T1000 (cell line): ENCODE results near the gene TF.
A peak's percentile ranks its signal among the peaks of the same experiment; 100 is the strongest.
"Not testable (repeated sequence)": the region's sequence is repeated elsewhere in the genome, so short reads cannot be mapped to it uniquely, and the experiment has no call there.

ENCODE experiments used
- DNase-seq: peaks from one replicate; lab custom pipeline; 2025; ENCODE audit warnings: mixed read lengths; lab: John Stamatoyannopoulos, UW

The TF gene

GRCh38 chr3:133765256-133765655 is 19.1 kb downstream of the TF start:
- no peak for DNase-seq

- no peak for DNase-seq
Measured at GRCh38 chr3:133767607-133768006, 21.4 kb downstream of the TF start.

GRCh38 chr3:133769536-133769935 is 23.3 kb downstream of the TF start:
- no peak for DNase-seq

- no peak for DNase-seq
Measured at GRCh38 chr3:133773732-133774131, 27.5 kb downstream of the TF start.

GRCh38 chr3:133775309-133775708 is 29.1 kb downstream of the TF start:
- no peak for DNase-seq

GRCh38 chr3:133775835-133776234 is 29.6 kb downstream of the TF start:
- DNase-seq: no peak

GRCh38 chr3:133776794-133777438 is 30.7 kb downstream of the TF start:
- DNase-seq: no peak

- no peak for DNase-seq
Measured at GRCh38 chr3:133777807-133778568, 31.8 kb downstream of the TF start.

GRCh38 chr3:133779626-133780203 is 33.5 kb downstream of the TF start:
- DNase-seq: no peak

GRCh38 chr3:133780756-133781155 is 34.6 kb downstream of the TF start:
- DNase-seq: not testable (repeated sequence)

- no peak for DNase-seq
Measured at GRCh38 chr3:133781570-133781969, 35.4 kb downstream of the TF start.

GRCh38 chr3:133782454-133782853 is 36.3 kb downstream of the TF start:
- DNase-seq: no peak

- no peak for DNase-seq
Measured at GRCh38 chr3:133783762-133784161, 37.6 kb downstream of the TF start.

GRCh38 chr3:133788024-133788423 is 41.8 kb downstream of the TF start:
- no peak for DNase-seq

GRCh38 chr3:133792171-133792763 is 46.1 kb downstream of the TF start:
- DNase-seq: no peak

- no peak for DNase-seq
Measured at GRCh38 chr3:133797396-133798105, 51.4 kb downstream of the TF start.

GRCh38 chr3:133799794-133800585 is 53.8 kb downstream of the TF start:
- DNase-seq: no peak

- no peak for DNase-seq
Measured at GRCh38 chr3:133803469-133803868, 57.3 kb downstream of the TF start.

- DNase-seq: no peak
Measured at GRCh38 chr3:133804896-133805295, 58.7 kb downstream of the TF start.

GRCh38 chr3:133805384-133805701 is 59.1 kb downstream of the TF start:
- no peak for DNase-seq

GRCh38 chr3:133805702-133806475 is 59.7 kb downstream of the TF start, which contains the start of gene SRPRB:
TSS of gene SRPRB (plus strand) at chr3:133805815. CDS start at chr3:133805849, 34 bp downstream.
- peak; percentile 85 for DNase-seq
